Calu3 (cell line): ENCODE results near the gene GPX5. TPM values are rescaled to one million over a fixed set of nuclear protein-coding genes. Genes with fewer than 3 reads are reported as not detected.

ENCODE experiments used
- BruUV-seq: library from RNA; stranded (reverse); fragments of 400-500 nt; replicated peaks from 2 replicates; lab custom pipeline; 2021; lab: Mats Ljungman, UMichigan
- CTCF ChIA-PET: fragments of 300-600 bp; sonication (Branson Sonifier 250); formaldehyde crosslinking; loops from one replicate; lab custom pipeline; 2022; ENCODE audit warnings: antibody characterized with exemption; lab: Charles Lee
- DNase-seq: peaks from one replicate; pipeline ENCODE4 v3.0.0; 2022
- H3K27ac Mint-ChIP-seq: one replicate; pipeline ENCODE4 v1.8.0; 2022; ENCODE audit warnings: mixed read lengths; ENCODE audit not compliant: unreplicated experiment
- H3K27me3 Mint-ChIP-seq: one replicate; pipeline ENCODE4 v1.8.0; 2022; ENCODE audit warnings: mixed read lengths; ENCODE audit not compliant: unreplicated experiment
- H3K36me3 Mint-ChIP-seq: one replicate; pipeline ENCODE4 v1.8.0; 2022; ENCODE audit warnings: mild to moderate bottlenecking, moderate library complexity, mixed read lengths; ENCODE audit not compliant: insufficient read depth, unreplicated experiment
- H3K4me1 Mint-ChIP-seq: one replicate; pipeline ENCODE4 v1.8.0; 2022; ENCODE audit warnings: mild to moderate bottlenecking, low read depth, mixed read lengths; ENCODE audit not compliant: unreplicated experiment
- H3K4me3 Mint-ChIP-seq: one replicate; pipeline ENCODE4 v1.8.0; 2022; ENCODE audit warnings: mild to moderate bottlenecking, low read depth, moderate library complexity, mixed read lengths; ENCODE audit not compliant: unreplicated experiment
- H3K9me3 Mint-ChIP-seq: one replicate; pipeline ENCODE4 v1.8.0; 2022; ENCODE audit warnings: low read depth, mixed read lengths; ENCODE audit not compliant: unreplicated experiment
- intact Hi-C: fragments of 100-400 bp; cut with micrococcal nuclease; formaldehyde crosslinking; loops from one replicate; pipeline ENCODE4 v1.10.0; 2022; ENCODE audit not compliant: unreplicated experiment
- total RNA-seq: library from RNA; stranded (reverse); gene quantifications from 2 replicates; pipeline ENCODE4 v1.2.3, GENCODE V29; 2022
- TF ChIP-seq, protein P1 (sequence below): fragments of 200-600 bp; IDR thresholded peaks from one replicate; pipeline ENCODE4 v1.8.0; 2022; ENCODE audit warnings: antibody characterized with exemption; ENCODE audit not compliant: unreplicated experiment

Gene GPX5
- total RNA-seq, 1 experiment from 2014 or later: not detected

DNA sequence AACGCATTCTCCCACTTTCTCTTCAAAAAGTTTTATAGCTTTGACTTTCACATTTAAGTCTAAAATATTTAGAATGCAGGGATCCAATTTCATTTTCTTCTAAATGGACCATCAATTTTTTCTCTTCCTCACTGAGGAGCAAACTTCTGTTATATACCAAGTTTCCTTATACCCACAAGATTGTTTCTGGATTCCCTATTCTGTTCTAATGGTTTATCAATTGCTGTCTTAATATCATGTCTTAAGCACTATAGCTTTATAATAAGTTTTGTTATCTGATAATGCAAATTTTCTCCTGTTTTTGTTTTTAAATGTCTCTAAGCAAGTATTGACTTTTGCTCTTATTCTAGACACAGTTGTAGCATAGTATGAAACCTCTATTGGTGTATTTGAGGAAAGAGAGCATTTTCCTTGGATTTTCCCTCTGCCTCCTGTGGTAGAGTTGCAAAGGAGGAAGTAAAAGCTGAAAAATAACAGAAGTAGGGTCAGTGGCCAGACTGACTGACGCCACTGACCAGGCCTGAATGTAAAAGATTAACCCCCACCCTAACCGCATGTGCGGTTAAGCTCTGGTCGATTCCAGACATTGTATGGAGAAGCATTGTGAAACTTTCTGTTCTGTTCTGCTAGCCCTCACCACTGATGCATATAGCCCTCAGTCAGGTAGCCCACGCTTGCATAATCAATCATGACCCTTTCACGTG lies 40.3 kb downstream of the GPX5 start:
- CTCF ChIA-PET: interaction anchor here (0.6 to 1.7 kb wide), 8 partner anchors 12 to 1191 kb away, joined by 3 to 7 read pairs (median 4); a partner anchor contains a TSS
- peak overlapping the region; percentile 94 for H3K27ac Mint-ChIP-seq
- TF ChIP-seq, protein P1, sequence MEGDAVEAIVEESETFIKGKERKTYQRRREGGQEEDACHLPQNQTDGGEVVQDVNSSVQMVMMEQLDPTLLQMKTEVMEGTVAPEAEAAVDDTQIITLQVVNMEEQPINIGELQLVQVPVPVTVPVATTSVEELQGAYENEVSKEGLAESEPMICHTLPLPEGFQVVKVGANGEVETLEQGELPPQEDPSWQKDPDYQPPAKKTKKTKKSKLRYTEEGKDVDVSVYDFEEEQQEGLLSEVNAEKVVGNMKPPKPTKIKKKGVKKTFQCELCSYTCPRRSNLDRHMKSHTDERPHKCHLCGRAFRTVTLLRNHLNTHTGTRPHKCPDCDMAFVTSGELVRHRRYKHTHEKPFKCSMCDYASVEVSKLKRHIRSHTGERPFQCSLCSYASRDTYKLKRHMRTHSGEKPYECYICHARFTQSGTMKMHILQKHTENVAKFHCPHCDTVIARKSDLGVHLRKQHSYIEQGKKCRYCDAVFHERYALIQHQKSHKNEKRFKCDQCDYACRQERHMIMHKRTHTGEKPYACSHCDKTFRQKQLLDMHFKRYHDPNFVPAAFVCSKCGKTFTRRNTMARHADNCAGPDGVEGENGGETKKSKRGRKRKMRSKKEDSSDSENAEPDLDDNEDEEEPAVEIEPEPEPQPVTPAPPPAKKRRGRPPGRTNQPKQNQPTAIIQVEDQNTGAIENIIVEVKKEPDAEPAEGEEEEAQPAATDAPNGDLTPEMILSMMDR: no peak
- intact Hi-C loops: no loop called here
- no peaks in the 10 kb centered on the region for H3K27me3 Mint-ChIP-seq
- peaks cover 4% of the 10 kb centered on the region for H3K9me3 Mint-ChIP-seq
- BruUV-seq: no TSS peak
- H3K4me1 Mint-ChIP-seq: peaks cover 20% of the 10 kb centered on the region
- H3K36me3 Mint-ChIP-seq: no peaks in the 10 kb centered on the region
- no peak overlapping the region for H3K4me3 Mint-ChIP-seq
- peak; percentile 64 for DNase-seq

DNA sequence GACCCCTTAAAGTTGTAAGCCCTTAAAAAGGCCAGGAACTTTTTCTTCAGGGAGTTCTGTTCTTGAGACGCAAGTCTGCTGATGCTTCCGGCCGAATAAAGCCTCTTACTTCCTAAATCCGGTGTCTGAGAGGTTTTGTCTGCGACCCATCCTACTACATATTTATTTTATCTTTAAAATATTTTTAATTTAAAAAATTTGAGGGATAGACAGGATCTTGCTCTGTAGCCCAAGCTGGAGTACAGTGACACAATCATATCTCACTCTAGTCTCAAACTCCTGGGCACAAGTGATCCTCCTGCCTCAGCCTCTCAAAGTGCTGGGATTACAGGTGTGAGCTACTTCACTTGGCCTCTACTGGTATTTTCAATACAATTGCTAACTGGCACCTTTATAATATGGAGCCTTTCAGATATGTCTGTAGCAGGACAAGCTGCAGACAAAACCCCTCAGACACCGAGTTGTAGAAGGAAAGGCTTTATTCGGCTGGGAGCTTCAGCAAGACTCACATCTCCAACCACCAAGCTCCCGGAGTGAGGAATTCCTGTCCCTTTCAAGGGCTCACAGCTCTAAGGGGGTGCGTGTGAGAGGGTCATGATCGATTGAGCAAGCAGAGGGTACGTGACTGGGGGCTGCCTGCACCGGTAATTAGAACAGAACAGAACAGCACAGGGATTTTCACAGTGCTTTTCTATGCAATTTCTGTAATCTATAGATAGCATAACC lies 41.0 kb downstream of the GPX5 start:
- Mint-ChIP-seq H3K27ac (peak overlapping the region; percentile 94), H3K9me3 (peaks cover 4% of the 10 kb centered on the region), H3K27me3 (no peaks in the 10 kb centered on the region), H3K4me1 (peaks cover 20% of the 10 kb centered on the region), H3K4me3 (no peak overlapping the region), H3K36me3 (no peaks in the 10 kb centered on the region)
- intact Hi-C loops: no loop called here
- DNase-seq: no peak
- TF ChIP-seq, protein P1: no peak
- CTCF ChIA-PET: interaction anchor here (0.6 to 1.7 kb wide), 7 partner anchors 12 to 91 kb away, joined by 3 to 7 read pairs (median 4); a partner anchor contains a TSS
- no TSS peak for BruUV-seq

DNA sequence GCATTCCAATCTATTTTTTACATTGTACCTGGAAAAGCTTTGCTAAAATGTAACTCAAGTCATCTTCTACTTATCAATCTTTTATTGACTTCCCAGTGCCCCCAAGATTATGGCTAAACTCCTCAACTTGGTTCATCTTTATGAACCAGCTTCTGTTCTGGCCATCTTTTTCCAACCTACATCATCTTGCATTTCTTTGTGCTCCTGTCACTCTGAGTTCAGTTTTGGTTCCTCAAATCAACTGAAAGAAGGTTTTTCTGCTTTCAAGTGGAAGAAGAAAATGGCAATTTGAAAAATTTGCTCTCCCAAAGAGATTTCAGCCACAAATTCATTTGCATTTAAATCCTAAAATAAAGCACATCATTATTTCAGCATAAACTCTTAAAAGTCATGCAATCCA lies 41.8 kb downstream of the GPX5 start:
- Mint-ChIP-seq H3K9me3 (peaks cover 4% of the 10 kb centered on the region), H3K4me1 (peaks cover 20% of the 10 kb centered on the region), H3K36me3 (no peaks in the 10 kb centered on the region), H3K27me3 (no peaks in the 10 kb centered on the region), H3K27ac (peak overlapping the region; percentile 27), H3K4me3 (no peak overlapping the region)
- no peak for DNase-seq
- CTCF ChIA-PET: no interaction called here
- TF ChIP-seq, protein P1: no peak
- intact Hi-C loops: no loop called here
- no TSS peak for BruUV-seq

DNA sequence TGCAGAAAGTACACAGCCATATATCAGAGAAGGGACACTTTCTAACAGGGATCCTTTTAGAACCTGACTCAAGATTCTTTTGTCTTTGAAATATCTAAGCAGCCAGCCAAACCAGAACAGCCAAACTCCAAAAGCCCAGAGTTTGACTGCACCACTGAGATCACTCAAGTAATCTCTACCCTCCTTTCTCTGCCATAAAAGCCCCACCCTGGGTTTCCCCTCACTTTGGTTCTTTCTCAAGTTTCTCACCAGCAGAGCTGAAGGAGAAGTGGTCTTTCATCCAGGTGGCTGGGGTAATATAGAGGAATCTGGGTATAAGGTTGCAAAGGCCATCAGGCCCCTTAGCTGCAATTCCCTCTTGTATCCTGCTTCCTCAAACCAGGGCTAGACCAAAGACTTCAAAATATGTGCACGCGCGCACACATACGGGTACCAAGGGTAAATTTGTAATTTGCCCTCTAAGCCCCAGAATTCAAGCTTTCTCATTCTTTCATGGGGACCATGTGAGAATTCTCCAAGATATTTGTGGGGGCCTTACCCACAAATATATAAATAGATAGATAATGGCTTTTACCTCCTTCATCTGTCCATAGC lies 42.9 kb downstream of the GPX5 start:
- intact Hi-C loops: no loop called here
- TF ChIP-seq, protein P1: no peak
- Mint-ChIP-seq H3K4me1 (peaks cover 20% of the 10 kb centered on the region), H3K4me3 (no peak overlapping the region), H3K27me3 (no peaks in the 10 kb centered on the region), H3K27ac (no peak overlapping the region), H3K9me3 (peaks cover 4% of the 10 kb centered on the region), H3K36me3 (no peaks in the 10 kb centered on the region)
- CTCF ChIA-PET: no interaction called here
- no peak for DNase-seq
- no TSS peak for BruUV-seq
